ENCODE results near the gene MAGI2.

DNA sequence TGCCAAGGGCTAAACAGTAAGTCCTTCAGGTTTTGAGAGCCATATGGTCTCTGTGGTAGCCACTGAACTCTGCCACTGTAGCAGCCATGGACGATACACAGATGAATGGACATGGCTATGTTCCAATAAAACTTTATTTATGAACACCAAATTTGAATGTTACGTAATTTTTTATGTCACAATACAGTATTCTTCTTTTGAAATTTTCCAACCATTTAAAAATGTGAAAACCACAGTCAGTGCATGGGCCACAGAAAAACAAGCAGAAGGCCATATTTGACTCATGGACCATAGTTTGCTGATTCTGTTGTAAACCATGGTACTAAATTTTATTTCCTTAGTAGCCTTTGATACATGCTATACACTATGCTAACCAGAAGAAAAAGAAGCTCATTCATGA is 361.8 kb downstream of the MAGI2 start:
- TF ChIP-seq EZH2 (IDR thresholded peaks at IDR 0.05; ENCODE audit: low read depth, unreplicated experiment) = no peak
- TF ChIP-seq, protein P1, sequence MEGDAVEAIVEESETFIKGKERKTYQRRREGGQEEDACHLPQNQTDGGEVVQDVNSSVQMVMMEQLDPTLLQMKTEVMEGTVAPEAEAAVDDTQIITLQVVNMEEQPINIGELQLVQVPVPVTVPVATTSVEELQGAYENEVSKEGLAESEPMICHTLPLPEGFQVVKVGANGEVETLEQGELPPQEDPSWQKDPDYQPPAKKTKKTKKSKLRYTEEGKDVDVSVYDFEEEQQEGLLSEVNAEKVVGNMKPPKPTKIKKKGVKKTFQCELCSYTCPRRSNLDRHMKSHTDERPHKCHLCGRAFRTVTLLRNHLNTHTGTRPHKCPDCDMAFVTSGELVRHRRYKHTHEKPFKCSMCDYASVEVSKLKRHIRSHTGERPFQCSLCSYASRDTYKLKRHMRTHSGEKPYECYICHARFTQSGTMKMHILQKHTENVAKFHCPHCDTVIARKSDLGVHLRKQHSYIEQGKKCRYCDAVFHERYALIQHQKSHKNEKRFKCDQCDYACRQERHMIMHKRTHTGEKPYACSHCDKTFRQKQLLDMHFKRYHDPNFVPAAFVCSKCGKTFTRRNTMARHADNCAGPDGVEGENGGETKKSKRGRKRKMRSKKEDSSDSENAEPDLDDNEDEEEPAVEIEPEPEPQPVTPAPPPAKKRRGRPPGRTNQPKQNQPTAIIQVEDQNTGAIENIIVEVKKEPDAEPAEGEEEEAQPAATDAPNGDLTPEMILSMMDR (conservative IDR thresholded peaks at IDR 0.05; ENCODE audit: low read depth in 2 of 2) = no peak
- no peak for TF ChIP-seq POLR2AphosphoS5 (IDR thresholded peaks at IDR 0.05; ENCODE audit: low read depth)
- TF ChIP-seq ZNF114 (CRISPR knock-in tag; IDR thresholded peaks at IDR 0.05) = no peak
- TF ChIP-seq, protein P2, sequence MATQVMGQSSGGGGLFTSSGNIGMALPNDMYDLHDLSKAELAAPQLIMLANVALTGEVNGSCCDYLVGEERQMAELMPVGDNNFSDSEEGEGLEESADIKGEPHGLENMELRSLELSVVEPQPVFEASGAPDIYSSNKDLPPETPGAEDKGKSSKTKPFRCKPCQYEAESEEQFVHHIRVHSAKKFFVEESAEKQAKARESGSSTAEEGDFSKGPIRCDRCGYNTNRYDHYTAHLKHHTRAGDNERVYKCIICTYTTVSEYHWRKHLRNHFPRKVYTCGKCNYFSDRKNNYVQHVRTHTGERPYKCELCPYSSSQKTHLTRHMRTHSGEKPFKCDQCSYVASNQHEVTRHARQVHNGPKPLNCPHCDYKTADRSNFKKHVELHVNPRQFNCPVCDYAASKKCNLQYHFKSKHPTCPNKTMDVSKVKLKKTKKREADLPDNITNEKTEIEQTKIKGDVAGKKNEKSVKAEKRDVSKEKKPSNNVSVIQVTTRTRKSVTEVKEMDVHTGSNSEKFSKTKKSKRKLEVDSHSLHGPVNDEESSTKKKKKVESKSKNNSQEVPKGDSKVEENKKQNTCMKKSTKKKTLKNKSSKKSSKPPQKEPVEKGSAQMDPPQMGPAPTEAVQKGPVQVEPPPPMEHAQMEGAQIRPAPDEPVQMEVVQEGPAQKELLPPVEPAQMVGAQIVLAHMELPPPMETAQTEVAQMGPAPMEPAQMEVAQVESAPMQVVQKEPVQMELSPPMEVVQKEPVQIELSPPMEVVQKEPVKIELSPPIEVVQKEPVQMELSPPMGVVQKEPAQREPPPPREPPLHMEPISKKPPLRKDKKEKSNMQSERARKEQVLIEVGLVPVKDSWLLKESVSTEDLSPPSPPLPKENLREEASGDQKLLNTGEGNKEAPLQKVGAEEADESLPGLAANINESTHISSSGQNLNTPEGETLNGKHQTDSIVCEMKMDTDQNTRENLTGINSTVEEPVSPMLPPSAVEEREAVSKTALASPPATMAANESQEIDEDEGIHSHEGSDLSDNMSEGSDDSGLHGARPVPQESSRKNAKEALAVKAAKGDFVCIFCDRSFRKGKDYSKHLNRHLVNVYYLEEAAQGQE (IDR thresholded peaks at IDR 0.05; ENCODE audit: unreplicated experiment) = no peak
- no peak for TF ChIP-seq CREB1 (CRISPR knock-in tag; IDR thresholded peaks at IDR 0.05; ENCODE audit: low read depth)
- TF ChIP-seq STAT1 (IDR thresholded peaks at IDR 0.05; ENCODE audit: unreplicated experiment) = no peak
- no peak for TF ChIP-seq EZH2phosphoT487 (IDR thresholded peaks at IDR 0.05; ENCODE audit: unreplicated experiment)
- TF ChIP-seq, protein P3, sequence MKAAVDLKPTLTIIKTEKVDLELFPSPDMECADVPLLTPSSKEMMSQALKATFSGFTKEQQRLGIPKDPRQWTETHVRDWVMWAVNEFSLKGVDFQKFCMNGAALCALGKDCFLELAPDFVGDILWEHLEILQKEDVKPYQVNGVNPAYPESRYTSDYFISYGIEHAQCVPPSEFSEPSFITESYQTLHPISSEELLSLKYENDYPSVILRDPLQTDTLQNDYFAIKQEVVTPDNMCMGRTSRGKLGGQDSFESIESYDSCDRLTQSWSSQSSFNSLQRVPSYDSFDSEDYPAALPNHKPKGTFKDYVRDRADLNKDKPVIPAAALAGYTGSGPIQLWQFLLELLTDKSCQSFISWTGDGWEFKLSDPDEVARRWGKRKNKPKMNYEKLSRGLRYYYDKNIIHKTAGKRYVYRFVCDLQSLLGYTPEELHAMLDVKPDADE (IDR thresholded peaks at IDR 0.05) = no peak
- TF ChIP-seq JUNB (IDR thresholded peaks at IDR 0.05; ENCODE audit: unreplicated experiment) = no peak
- TF ChIP-seq NANOG (IDR thresholded peaks at IDR 0.05; ENCODE audit: borderline replicate concordance) = no peak
- TF ChIP-seq, protein P4, sequence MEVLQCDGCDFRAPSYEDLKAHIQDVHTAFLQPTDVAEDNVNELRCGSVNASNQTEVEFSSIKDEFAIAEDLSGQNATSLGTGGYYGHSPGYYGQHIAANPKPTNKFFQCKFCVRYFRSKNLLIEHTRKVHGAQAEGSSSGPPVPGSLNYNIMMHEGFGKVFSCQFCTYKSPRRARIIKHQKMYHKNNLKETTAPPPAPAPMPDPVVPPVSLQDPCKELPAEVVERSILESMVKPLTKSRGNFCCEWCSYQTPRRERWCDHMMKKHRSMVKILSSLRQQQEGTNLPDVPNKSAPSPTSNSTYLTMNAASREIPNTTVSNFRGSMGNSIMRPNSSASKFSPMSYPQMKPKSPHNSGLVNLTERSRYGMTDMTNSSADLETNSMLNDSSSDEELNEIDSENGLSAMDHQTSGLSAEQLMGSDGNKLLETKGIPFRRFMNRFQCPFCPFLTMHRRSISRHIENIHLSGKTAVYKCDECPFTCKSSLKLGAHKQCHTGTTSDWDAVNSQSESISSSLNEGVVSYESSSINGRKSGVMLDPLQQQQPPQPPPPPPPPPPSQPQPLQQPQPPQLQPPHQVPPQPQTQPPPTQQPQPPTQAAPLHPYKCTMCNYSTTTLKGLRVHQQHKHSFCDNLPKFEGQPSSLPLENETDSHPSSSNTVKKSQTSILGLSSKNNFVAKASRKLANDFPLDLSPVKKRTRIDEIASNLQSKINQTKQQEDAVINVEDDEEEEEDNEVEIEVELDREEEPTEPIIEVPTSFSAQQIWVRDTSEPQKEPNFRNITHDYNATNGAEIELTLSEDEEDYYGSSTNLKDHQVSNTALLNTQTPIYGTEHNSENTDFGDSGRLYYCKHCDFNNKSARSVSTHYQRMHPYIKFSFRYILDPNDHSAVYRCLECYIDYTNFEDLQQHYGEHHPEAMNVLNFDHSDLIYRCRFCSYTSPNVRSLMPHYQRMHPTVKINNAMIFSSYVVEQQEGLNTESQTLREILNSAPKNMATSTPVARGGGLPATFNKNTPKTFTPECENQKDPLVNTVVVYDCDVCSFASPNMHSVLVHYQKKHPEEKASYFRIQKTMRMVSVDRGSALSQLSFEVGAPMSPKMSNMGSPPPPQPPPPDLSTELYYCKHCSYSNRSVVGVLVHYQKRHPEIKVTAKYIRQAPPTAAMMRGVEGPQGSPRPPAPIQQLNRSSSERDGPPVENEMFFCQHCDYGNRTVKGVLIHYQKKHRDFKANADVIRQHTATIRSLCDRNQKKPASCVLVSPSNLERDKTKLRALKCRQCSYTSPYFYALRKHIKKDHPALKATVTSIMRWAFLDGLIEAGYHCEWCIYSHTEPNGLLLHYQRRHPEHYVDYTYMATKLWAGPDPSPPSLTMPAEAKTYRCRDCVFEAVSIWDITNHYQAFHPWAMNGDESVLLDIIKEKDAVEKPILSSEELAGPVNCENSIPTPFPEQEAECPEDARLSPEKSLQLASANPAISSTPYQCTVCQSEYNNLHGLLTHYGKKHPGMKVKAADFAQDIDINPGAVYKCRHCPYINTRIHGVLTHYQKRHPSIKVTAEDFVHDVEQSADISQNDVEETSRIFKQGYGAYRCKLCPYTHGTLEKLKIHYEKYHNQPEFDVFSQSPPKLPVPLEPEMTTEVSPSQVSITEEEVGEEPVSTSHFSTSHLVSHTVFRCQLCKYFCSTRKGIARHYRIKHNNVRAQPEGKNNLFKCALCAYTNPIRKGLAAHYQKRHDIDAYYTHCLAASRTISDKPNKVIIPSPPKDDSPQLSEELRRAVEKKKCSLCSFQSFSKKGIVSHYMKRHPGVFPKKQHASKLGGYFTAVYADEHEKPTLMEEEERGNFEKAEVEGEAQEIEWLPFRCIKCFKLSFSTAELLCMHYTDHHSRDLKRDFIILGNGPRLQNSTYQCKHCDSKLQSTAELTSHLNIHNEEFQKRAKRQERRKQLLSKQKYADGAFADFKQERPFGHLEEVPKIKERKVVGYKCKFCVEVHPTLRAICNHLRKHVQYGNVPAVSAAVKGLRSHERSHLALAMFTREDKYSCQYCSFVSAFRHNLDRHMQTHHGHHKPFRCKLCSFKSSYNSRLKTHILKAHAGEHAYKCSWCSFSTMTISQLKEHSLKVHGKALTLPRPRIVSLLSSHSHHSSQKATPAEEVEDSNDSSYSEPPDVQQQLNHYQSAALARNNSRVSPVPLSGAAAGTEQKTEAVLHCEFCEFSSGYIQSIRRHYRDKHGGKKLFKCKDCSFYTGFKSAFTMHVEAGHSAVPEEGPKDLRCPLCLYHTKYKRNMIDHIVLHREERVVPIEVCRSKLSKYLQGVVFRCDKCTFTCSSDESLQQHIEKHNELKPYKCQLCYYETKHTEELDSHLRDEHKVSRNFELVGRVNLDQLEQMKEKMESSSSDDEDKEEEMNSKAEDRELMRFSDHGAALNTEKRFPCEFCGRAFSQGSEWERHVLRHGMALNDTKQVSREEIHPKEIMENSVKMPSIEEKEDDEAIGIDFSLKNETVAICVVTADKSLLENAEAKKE (CRISPR knock-in tag; IDR thresholded peaks at IDR 0.05) = no peak
